Renal cortex interstitium (tissue), 15 donors: ENCODE data around the gene TAF11L14. TPM values are rescaled to one million over a fixed set of nuclear protein-coding genes. Genes with fewer than 3 reads are reported as not detected.
"Not testable (repeated sequence)": the region's sequence is repeated elsewhere in the genome, so short reads cannot be mapped to it uniquely, and the experiment has no call there.

ENCODE experiments used
- DNase-seq, 11 donors: peaks; one replicate each; pipeline ENCODE4 v3.0.0-alpha.2; 2013; ENCODE audit warnings: low read depth in 9 of 11, low spot score in 4 of 11; ENCODE audit errors: extremely low read depth in 1 of 11
- long read RNA-seq, 16 experiments: transcript quantifications; one replicate each; lab custom pipeline, GENCODE V29; 2026
- polyA plus RNA-seq, 3 donors: library from polyadenylated mRNA; unstranded; fragments of 120-200 nt; gene quantifications; one replicate each; pipeline ENCODE4 v1.2.1, GENCODE V29; 2013; ENCODE audit not compliant: insufficient read length in 3 of 3

Gene TAF11L14
- polyA plus RNA-seq = not detected
- long read RNA-seq, donor 1 = 0 reads
- long read RNA-seq, donor 2 = 0 reads
- long read RNA-seq, donor 3 = 0 reads
- long read RNA-seq, donor 4 = 0 reads
- long read RNA-seq, donor 5 = 0 reads
- long read RNA-seq, donor 6 = 0 reads
- long read RNA-seq, donor 7 = 0 reads
- long read RNA-seq, donor 8 = 0 reads
- long read RNA-seq, donor 9 = 0 reads
- long read RNA-seq, donor 10 = 0 reads
- long read RNA-seq, donor 11 = 0 reads
- long read RNA-seq, donor 12 = 0 reads
- long read RNA-seq, donor 13 = 0 reads
- long read RNA-seq, donor 14 = 0 reads
- long read RNA-seq, donor 15 = 0 reads
- long read RNA-seq, donor 16 = 0 reads

- no peak for DNase-seq
These were observed at the start of gene TAF11L14 for GRCh38 chr5:17634160-17634559. TAF11L14 (plus strand) TSS chr5:17634460.

DNA sequence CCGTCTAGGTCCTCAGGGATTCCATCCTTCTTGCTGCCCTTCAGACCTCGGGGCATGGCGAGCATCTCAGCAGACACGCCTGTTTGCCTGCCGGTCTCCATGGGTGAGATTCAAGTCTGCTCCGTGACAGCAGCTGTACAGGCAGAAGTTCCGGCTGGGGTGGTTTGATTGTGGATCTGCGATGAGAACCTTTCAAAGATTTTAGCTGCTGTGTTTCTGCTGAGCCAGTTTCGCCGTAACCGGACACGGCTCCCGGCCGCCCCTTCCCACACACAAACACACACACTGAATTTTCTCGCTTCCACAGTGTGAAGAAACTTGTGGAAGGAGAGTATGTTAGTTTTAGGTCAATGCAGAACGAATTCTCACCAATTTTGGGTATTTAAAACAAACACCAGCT lies 48.6 kb upstream of the TAF11L14 start, which contains the start of gene TAF11L7:
Gene TAF11L7 (minus strand): TSS at position 101 of the 400 bp plus-strand sequence.
- not testable (repeated sequence) for DNase-seq

- not testable (repeated sequence) for DNase-seq
These were observed 43.4 kb upstream of the TAF11L14 start, which contains the start of gene TAF11L8 for GRCh38 chr5:17590860-17591259. TAF11L8 (minus strand) TSS chr5:17590960.

- not testable (repeated sequence) for DNase-seq
These were observed 40.0 kb upstream of the TAF11L14 start, which contains the start of gene TAF11L9 for GRCh38 chr5:17594255-17594654. TAF11L9 (minus strand) TSS chr5:17594394.

DNA sequence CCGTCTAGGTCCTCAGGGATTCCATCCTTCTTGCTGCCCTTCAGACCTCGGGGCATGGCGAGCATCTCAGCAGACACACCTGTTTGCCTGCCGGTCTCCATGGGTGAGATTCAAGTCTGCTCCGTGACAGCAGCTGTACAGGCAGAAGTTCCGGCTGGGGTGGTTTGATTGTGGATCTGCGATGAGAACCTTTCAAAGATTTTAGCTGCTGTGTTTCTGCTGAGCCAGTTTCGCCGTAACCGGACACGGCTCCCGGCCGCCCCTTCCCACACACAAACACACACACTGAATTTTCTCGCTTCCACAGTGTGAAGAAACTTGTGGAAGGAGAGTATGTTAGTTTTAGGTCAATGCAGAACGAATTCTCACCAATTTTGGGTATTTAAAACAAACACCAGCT lies 36.5 kb upstream of the TAF11L14 start, which contains the start of gene TAF11L10:
Gene TAF11L10 (minus strand): TSS at position 101 of the 400 bp plus-strand sequence.
- DNase-seq = not testable (repeated sequence)

- not testable (repeated sequence) for DNase-seq
These were observed 30.4 kb upstream of the TAF11L14 start, which contains the start of gene TAF11L11 for GRCh38 chr5:17603880-17604279. TAF11L11 (plus strand) TSS chr5:17604183.

GRCh38 chr5:17604951-17605350 lies 29.3 kb upstream of the TAF11L14 start:
- DNase-seq = no peak

GRCh38 chr5:17607461-17607860 lies 26.8 kb upstream of the TAF11L14 start:
- DNase-seq = not testable (repeated sequence)

- not testable (repeated sequence) for DNase-seq
These were observed 24.2 kb upstream of the TAF11L14 start, which contains the start of gene TAF11L12 for GRCh38 chr5:17610092-17610491. TAF11L12 (plus strand) TSS chr5:17610392.

GRCh38 chr5:17614872-17615605 lies 19.2 kb upstream of the TAF11L14 start:
- no peak for DNase-seq

GRCh38 chr5:17619354-17619753 lies 14.9 kb upstream of the TAF11L14 start:
- DNase-seq = no peak

- DNase-seq = no peak
These were observed 13.6 kb upstream of the TAF11L14 start for GRCh38 chr5:17620627-17621026.

GRCh38 chr5:17625686-17626085 lies 8.6 kb upstream of the TAF11L14 start:
- no peak for DNase-seq

DNA sequence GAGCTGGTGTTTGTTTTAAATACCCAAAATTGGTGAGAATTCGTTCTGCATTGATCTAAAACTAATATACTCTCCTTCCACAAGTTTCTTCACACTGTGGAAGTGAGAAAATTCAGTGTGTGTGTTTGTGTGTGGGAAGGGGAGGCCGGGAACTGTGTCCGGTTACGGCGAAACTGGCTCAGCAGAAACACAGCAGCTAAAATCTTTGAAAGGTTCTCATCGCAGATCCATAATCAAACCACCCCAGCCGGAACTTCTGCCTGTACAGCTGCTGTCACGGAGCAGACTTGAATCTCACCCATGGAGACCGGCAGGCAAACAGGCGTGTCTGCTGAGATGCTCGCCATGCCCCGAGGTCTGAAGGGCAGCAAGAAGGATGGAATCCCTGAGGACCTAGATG lies 2.5 kb upstream of the TAF11L14 start, which contains the start of gene TAF11L13:
Gene TAF11L13 (plus strand): TSS at position 301 of the 400 bp plus-strand sequence.
- not testable (repeated sequence) for DNase-seq

DNA sequence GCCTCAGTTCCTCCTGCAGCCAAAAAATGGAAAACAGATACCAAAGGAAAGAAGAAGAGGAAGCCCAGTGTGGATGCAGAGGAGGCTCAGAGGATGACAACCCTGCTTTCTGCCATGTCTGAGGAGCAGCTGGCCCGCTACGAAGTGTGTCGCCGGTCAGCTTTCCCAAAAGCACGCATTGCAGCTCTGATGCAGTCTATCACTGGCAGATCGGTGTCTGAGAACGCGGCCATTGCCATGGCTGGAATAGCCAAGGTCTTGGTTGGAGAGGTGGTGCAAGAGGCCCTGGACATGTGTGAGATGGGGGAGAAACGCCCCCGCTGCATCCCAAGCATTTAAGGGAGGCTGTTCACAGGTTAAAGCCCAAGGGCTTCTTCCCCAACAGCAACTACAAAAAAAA lies 15.0 kb downstream of the TAF11L14 start:
- DNase-seq = not testable (repeated sequence)

DNA sequence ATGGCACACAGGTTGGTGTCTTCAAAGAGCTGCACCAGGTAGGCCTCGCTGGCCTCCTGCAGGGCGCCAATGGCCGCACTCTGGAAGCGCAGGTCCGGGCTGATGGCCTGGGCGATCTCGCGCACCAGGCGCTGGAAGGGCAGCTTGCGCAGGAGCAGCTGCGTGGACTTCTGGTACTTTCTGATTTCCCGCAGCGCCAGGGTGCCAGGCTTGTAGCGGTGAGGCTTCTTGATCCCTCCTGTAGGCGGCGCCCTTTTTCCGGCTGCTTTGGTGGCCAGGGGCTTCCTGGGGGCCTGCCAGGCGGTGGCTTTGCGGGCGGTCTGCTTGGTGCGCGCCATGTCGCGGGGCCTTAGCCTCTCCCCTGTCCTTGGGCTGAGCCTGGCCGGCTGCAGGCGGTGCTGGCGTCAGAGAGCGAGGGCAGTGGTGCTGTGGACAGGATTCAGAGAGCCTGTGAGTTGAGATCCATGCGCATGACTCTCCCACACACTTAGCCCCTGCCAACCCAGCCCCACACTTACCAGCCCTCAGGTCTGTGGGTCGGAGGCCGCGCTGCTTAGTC lies 21.0 kb downstream of the TAF11L14 start:
- not testable (repeated sequence) for DNase-seq

DNA sequence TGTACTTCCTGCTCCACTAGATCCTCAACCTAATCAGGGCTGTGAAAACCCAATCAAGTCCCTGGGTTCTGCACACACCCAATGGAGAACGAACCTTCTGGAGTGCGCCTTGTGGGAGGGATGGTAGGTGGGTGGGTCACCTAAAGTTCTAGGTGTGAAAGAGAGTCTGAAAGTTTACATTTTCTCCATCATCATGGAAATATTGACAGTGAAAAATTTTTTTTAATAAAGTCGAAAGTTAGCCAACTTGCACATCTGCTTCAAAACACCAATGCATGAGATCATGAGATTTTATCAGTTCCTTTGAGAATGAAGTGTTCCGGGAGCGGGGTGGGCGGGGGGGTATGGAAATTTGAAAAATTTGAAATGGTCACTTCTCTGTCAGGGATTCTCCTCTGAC lies 21.7 kb downstream of the TAF11L14 start:
- no peak for DNase-seq

DNA sequence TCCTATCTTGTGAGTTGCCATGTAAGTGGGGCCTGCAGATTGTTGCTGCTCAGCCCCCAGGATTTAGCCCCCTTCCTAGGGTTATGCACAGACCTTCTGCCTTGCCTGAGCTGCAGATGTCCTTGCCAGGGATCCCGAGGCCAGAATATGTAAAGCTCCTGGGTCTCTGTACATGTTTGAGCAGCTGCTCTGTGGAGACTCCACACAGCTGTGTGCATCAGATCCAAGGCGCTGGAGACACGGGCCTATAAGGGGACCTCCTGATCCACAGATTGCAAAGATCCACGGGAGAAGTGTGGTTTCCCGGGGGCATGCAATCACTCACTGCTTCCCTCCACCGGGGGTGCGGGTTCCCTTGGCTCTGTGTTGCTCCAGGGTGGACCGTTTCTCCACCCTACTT lies 28.9 kb downstream of the TAF11L14 start:
- no peak for DNase-seq

DNA sequence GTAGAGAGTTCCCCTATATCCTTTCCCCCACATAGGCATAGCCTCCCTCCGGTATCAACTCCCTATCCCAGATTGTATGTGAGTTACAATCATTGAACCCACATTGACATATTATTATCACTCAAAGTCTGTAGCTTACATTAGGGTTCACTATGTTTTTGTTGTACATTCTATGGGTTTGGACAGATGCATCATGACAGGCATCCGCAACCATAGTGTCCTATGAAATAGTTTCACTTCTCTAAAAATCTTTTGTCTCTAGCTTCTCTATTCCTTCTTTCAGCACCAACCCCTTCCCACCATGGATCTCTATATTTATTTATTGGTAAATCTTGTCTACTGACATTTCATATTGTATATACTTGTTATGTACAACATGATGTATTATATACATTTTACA lies 31.6 kb downstream of the TAF11L14 start:
- DNase-seq = no peak
